Stimulated activated CD4-positive, alpha-beta T cell treated with anti-CD3 and anti-CD28 coated beads, TNF-alpha, amount 100 ng/mL, for 4 hours (primary cell): ENCODE results near the gene DDX10.

Experiments
- DNase-seq, 3 experiments: peaks; one replicate each; pipeline ENCODE4 v3.0.0-alpha.2; 2020; ENCODE audit warnings: low read depth in 3 of 3

The DDX10 gene

DNA sequence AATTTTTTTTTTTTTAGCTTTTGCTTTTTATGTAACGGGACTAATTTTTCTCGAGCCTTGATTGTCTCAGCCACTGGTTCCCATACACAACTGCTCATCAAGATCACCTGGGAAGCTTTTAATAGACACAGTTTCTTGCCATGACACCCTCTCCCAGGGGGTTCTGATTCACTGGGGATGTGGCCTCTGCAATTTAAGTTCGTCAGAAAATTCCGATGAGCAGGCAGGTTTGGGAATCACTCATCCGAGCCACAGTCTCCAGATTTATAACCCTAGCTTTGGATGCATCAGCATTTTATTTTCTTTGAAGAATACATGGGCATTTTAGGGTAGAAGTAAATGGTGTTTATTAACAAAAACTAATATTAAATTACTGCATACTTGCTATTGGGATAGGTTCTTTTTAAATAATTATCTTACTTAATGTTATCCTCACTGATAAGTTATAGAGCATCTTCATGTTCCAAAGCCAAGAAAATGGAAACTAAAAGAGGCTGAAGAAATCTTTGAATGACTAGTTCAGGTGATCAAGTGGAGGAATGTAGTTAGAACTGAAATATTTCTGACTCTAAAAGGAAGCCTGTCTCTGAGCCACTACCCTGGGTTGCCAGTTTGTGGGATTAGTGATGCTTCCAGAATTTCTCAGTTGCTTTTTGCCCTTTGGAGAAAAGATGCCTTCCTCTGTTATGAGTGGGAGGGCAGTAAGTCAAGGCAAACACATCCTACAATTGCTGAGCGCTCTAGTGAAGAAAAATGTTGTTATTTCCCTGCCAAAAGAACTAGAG is 319.0 kb downstream of the DDX10 start:
- DNase-seq: no peak

DNA sequence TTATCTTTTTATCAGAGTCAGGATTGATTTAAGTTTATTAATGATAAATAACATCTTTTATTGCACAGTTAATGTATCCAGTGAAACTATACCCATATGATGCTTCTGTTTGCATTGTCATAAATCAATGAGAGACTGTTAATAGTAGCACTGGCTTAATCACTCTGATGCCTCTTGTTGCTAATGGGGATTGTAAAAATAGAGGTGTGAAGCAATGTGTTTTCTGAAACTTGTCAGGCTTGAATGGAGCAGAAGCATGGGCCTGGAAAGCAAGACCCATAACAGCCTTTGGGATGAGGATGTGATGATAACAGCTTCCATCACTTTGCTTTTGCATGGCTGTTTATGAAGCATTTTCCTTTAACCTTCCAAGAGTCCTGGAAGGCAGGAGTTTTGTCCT is 319.7 kb downstream of the DDX10 start:
- DNase-seq: no peak

DNA sequence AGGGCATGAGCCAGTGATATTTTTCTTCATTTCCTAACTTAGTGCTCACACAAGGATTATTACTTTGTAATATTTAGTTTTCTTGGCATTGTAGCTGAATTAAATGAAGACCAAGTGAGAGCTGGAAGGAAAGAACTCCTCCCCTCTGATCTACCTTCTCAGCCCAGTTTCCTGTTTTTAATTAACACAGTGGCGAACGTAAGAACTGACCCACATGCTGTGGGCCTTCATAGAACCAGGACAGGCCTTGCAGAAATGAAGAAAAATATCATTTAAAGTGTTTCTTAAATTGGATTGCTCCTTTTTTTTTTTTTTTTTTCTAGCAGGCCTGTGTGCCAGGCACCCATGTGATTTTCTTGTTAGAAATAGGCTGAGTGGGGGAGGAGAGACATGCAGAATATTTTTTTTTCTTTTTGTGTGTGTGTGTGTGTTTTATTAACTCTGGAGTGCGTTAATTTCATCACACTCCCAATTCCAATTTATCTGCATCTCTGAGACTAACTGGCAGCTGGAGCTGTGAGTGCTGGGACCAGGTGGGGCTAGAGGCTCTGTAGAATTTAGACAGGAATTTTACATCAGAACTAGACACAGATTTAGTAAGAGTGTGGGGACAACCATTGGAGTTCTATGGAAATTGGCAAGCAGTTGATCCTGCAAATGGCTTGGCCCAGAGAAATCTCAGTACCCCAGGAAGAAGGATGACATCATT is 320.5 kb downstream of the DDX10 start:
- no peak for DNase-seq

DNA sequence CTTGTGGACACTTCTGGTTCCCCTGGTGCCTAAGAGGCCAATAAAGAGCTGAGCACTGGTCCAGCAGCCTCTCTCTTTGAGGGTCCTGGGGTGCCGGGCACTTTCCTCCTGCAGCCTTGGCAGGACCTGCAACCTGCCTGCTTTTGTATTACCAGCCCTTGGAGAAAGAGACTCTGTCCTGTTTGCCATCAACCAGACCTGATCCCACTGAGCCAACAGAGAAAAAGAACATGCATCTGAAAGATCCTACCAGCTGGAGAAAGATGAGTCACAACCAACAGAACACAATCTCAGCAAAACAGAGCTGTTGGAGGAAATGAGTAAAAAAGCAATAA is 321.0 kb downstream of the DDX10 start:
- no peak for DNase-seq
